ENCODE data around the gene CACNA1B. TPM values are rescaled to one million over a fixed set of nuclear protein-coding genes. Genes with fewer than 3 reads are reported as not detected.

CACNA1B gene
- polyA plus RNA-seq, 2 of the 4 experiments (the other 2 are of a cell fraction) = 0.03 to 0.06 TPM

GRCh38 chr9:137988051-137988450 is 110.5 kb downstream of the CACNA1B start:
- ATAC-seq (no peak), DNase-seq (ENCODE audit: low read depth in 1 of 2, low spot score in 1 of 2) (no peak), FAIRE-seq (no peak)
- ChIA-PET POLR2A (no interaction called here), CTCF (interaction anchor here (0.8 kb wide), 1 partner anchor 9 kb away, joined by 3 read pairs; no protein-coding TSS in a partner anchor)
- H3K4me2 ChIP-seq = no peak overlapping the region
- WGBS (ENCODE audit: missing lambda C conversion rate) = 35% methylated on average over 8 of the region's 8 CpGs
- no peak overlapping the region for H3K4me3 ChIP-seq
- H3K27ac ChIP-seq = no peak overlapping the region
- TF ChIP-seq USF2 (IDR thresholded peaks at IDR 0.05) (no peak), TP53 (CRISPR knock-in tag; IDR thresholded peaks at IDR 0.05) (no peak), BCL3 (IDR thresholded peaks at IDR 0.05) (no peak), CTCF (IDR thresholded peaks at IDR 0.05) (no peak), EP300 (IDR thresholded peaks at IDR 0.05) (no peak), KDM5A (IDR thresholded peaks at IDR 0.05) (no peak), ESRRA (IDR thresholded peaks at IDR 0.05; ENCODE audit: borderline replicate concordance, low read length) (no peak), CHD2 (IDR thresholded peaks at IDR 0.05; ENCODE audit: low read length, partially characterized antibody) (no peak), MYC (IDR thresholded peaks at IDR 0.05; ENCODE audit: borderline replicate concordance, low read length) (no peak), ZC3H11A (IDR thresholded peaks at IDR 0.05) (no peak), BHLHE40 (IDR thresholded peaks at IDR 0.05; ENCODE audit: low read depth, low read length) (no peak), HES2 (IDR thresholded peaks at IDR 0.05) (no peak), FOXS1 (CRISPR knock-in tag; IDR thresholded peaks at IDR 0.05) (no peak), ZFP36 (IDR thresholded peaks at IDR 0.05; ENCODE audit: borderline replicate concordance, partially characterized antibody) (no peak), ELK1 (IDR thresholded peaks at IDR 0.05; ENCODE audit: low read depth, low read length) (no peak), SREBF2 (IDR thresholded peaks at IDR 0.05) (no peak)
- H3K4me1 ChIP-seq = no peaks in the 10 kb centered on the region
- H3K9me3 ChIP-seq = no peaks in the 10 kb centered on the region

GRCh38 chr9:137988701-137989100 is 111.1 kb downstream of the CACNA1B start:
- no peak for FAIRE-seq
- no peak for DNase-seq (ENCODE audit: low read depth in 1 of 2, low spot score in 1 of 2)
- Histone ChIP-seq H3K9me3 (no peaks in the 10 kb centered on the region), H3K27ac (no peak overlapping the region), H3K4me1 (no peaks in the 10 kb centered on the region), H3K4me3 (no peak overlapping the region), H3K4me2 (no peak overlapping the region)
- CTCF ChIA-PET = interaction anchor here (0.8 kb wide), 1 partner anchor 9 kb away, joined by 3 read pairs; no protein-coding TSS in a partner anchor
- no peak for ATAC-seq
- WGBS (ENCODE audit: missing lambda C conversion rate) = 80% methylated on average over 1 of the region's 1 CpG
- TF ChIP-seq PBX3 (IDR thresholded peaks at IDR 0.05) (no peak), CBX8 (IDR thresholded peaks at IDR 0.05) (no peak), KDM1A (IDR thresholded peaks at IDR 0.05; ENCODE audit: low read depth) (no peak), NR3C1 (IDR thresholded peaks at IDR 0.05) (no peak), USF2 (IDR thresholded peaks at IDR 0.05) (no peak), EHF (CRISPR knock-in tag; IDR thresholded peaks at IDR 0.05) (no peak), TP53 (CRISPR knock-in tag; IDR thresholded peaks at IDR 0.05) (no peak), RARB (CRISPR knock-in tag; IDR thresholded peaks at IDR 0.05) (no peak)
- POLR2A ChIA-PET = no interaction called here
